ENCODE data around the gene CCDC71L. TPM values are rescaled to one million over a fixed set of nuclear protein-coding genes. Genes with fewer than 3 reads are reported as not detected.

The CCDC71L gene
- total RNA-seq, 1 donor from 2014 or later = 33.1 TPM

DNA sequence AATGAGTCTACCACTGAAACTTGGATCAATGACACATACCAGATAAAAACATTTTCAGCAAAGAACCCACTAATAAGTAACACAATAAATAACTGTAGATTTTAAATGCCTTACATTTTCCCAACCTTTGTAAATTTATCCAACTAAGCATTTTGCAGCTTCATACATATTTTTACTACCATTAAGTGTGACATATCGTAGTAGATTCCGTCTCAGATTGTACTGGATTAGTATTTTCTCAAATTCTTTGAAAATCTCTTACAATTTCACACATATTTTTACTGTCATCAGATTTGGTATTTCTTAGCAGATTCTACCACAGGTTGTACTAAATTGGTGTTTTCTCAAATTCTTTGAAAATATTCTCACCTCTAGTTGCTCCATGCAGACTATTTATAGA lies 26.0 kb downstream of the CCDC71L start:
- intact Hi-C loops (cut with micrococcal nuclease) = no loop called here
- Mint-ChIP-seq H3K4me1 (peaks cover 12% of the 10 kb centered on the region), H3K27ac (no peak overlapping the region), H3K4me3 (no peak overlapping the region), H3K9me3 (no peaks in the 10 kb centered on the region), H3K36me3 (ENCODE audit: low read depth) (no peaks in the 10 kb centered on the region), H3K27me3 (peaks cover 2% of the 10 kb centered on the region)
- TF ChIP-seq, protein P1, sequence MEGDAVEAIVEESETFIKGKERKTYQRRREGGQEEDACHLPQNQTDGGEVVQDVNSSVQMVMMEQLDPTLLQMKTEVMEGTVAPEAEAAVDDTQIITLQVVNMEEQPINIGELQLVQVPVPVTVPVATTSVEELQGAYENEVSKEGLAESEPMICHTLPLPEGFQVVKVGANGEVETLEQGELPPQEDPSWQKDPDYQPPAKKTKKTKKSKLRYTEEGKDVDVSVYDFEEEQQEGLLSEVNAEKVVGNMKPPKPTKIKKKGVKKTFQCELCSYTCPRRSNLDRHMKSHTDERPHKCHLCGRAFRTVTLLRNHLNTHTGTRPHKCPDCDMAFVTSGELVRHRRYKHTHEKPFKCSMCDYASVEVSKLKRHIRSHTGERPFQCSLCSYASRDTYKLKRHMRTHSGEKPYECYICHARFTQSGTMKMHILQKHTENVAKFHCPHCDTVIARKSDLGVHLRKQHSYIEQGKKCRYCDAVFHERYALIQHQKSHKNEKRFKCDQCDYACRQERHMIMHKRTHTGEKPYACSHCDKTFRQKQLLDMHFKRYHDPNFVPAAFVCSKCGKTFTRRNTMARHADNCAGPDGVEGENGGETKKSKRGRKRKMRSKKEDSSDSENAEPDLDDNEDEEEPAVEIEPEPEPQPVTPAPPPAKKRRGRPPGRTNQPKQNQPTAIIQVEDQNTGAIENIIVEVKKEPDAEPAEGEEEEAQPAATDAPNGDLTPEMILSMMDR (IDR thresholded peaks at IDR 0.05) = no peak
- CTCF ChIA-PET = interaction anchor here (0.7 kb wide), 1 partner anchor 151 kb away, joined by 4 read pairs; no protein-coding TSS in a partner anchor
- ATAC-seq (ENCODE audit: low read depth) (no peak), DNase-seq (no peak)
- POLR2A ChIA-PET = no interaction called here

DNA sequence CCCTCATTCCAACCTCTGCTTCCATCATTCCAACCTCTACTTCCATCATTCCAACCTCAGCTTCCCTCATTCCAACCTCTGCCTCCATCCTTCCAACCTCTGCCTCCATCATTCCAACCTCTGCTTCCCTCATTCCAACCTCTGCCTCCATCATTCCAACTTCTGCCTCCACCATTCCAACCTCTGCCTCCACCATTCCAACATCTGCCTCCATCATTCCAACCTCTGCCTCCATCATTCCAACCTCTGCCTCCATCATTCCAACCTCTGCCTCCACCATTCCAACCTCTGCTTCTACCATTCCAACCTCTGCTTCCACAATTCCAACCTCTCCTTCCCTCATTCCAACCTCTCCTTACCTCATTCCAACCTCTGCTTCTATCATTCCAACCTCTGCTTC lies 30.3 kb downstream of the CCDC71L start:
- POLR2A ChIA-PET = no interaction called here
- TF ChIP-seq, protein P1 (IDR thresholded peaks at IDR 0.05) = no peak
- ATAC-seq (ENCODE audit: low read depth) = no peak
- no peaks in the 10 kb centered on the region for H3K36me3 Mint-ChIP-seq (ENCODE audit: low read depth)
- peaks cover 2% of the 10 kb centered on the region for H3K27me3 Mint-ChIP-seq
- no peak for DNase-seq
- no peak overlapping the region for H3K4me3 Mint-ChIP-seq
- H3K27ac Mint-ChIP-seq = no peak overlapping the region
- H3K9me3 Mint-ChIP-seq = no peaks in the 10 kb centered on the region
- CTCF ChIA-PET = no interaction called here
- H3K4me1 Mint-ChIP-seq = no peaks in the 10 kb centered on the region
- intact Hi-C loops (cut with micrococcal nuclease) = no loop called here

DNA sequence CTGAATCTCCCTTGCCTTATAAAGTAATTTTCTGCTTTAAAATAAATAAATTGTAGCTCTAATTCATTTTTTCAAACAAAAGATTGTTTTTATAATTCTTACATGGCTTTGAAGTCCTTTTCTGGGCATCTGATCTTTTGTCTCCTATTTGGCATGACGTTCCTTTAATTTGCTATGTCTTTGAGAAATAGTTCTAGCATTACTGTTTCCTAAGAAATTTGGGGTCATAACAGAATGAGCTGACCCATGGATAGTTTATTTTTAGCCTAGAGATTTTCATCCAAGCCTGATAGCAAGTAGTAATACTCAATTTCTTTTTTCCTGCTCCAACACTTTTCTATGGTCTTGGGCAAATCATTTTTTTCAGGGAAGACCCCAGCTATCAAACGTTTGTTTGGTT lies 31.4 kb downstream of the CCDC71L start:
- TF ChIP-seq, protein P1 (IDR thresholded peaks at IDR 0.05) = no peak
- no peaks in the 10 kb centered on the region for H3K27me3 Mint-ChIP-seq
- no peaks in the 10 kb centered on the region for H3K4me1 Mint-ChIP-seq
- CTCF ChIA-PET = interaction anchor here (0.6 kb wide), 1 partner anchor 107 kb away, joined by 3 read pairs; no protein-coding TSS in a partner anchor
- DNase-seq (no peak), ATAC-seq (ENCODE audit: low read depth) (no peak)
- no peaks in the 10 kb centered on the region for H3K36me3 Mint-ChIP-seq (ENCODE audit: low read depth)
- H3K9me3 Mint-ChIP-seq = no peaks in the 10 kb centered on the region
- POLR2A ChIA-PET = no interaction called here
- intact Hi-C loops (cut with micrococcal nuclease) = no loop called here
- H3K4me3 Mint-ChIP-seq = no peak overlapping the region
- no peak overlapping the region for H3K27ac Mint-ChIP-seq

DNA sequence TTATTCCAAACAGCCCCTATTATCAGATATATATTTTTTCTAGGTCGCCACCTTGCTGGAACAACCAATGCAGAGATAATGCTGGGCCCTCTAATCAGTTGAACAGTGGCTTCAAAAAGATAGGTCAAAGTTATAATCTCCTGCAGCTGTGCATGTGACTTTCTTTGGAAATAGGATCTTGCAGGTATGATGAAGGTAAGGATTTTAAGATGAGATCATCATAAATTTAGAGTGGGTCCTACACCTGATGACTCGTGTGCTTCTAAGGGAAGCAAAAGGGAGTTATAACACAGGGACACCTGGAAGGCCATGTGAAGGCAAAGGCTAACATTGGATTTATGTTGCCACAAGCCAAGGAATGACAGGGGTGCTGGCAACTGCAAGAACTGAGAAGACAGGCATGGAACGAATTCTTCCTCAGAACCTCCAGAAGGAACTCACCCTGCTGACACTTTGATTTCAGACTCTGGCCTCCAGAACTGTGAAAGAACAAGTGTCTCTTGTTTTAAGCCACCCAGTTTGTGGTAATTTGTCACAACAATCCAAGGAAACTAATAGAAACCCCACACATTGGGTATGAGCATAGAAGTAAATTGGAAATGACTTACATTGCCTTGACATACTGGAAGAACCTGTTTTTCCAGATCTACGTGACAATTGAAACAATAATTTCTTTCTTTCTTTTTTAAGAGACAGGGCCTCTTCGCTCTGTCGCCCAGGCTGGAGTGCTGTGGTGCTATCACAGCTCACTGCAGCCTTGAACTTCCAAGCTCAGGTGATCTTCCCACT lies 34.4 kb downstream of the CCDC71L start:
- ChIA-PET POLR2A (interaction anchor here (0.7 kb wide), 1 partner anchor 82 kb away, joined by 3 read pairs; no protein-coding TSS in a partner anchor), CTCF (no interaction called here)
- DNase-seq (no peak), ATAC-seq (ENCODE audit: low read depth) (no peak)
- TF ChIP-seq, protein P1 (IDR thresholded peaks at IDR 0.05) = no peak
- H3K27me3 Mint-ChIP-seq = no peaks in the 10 kb centered on the region
- H3K36me3 Mint-ChIP-seq (ENCODE audit: low read depth) = no peaks in the 10 kb centered on the region
- no peak overlapping the region for H3K4me3 Mint-ChIP-seq
- intact Hi-C loops (cut with micrococcal nuclease) = no loop called here
- no peaks in the 10 kb centered on the region for H3K4me1 Mint-ChIP-seq
- no peak overlapping the region for H3K27ac Mint-ChIP-seq
- H3K9me3 Mint-ChIP-seq = peaks cover 4% of the 10 kb centered on the region

DNA sequence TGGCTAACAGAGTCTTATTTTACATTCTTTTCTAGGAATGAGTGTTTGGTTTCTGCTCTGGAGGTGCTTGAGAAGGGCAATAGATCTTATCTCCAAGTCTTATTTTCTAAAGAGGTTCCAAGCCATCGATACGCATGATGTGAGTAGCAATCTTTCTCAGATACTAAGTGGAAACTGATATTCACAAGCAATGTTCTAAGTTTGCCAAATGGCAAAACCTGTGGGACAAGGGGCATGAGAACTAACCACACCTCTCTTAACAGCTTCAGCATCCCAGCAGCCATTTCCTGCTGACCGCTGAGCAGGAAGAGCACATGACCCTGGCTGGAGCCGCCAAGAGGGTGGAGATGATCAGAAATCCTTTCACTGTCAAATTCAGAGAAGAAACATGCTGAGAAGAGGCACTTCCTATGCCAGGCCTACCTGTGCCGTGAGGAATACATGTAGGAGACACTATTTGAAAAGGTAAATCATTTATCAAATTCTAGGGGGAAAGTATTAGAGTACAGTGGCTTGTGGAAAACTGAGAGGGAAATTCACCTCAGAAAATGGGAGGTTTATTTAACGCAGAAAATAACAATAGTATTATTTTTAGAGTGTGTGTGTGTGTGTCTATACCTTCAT lies 35.2 kb downstream of the CCDC71L start:
- Mint-ChIP-seq H3K36me3 (ENCODE audit: low read depth) (no peaks in the 10 kb centered on the region), H3K27ac (no peak overlapping the region), H3K27me3 (no peaks in the 10 kb centered on the region), H3K4me3 (no peak overlapping the region), H3K9me3 (peaks cover 7% of the 10 kb centered on the region), H3K4me1 (no peaks in the 10 kb centered on the region)
- TF ChIP-seq, protein P1 (IDR thresholded peaks at IDR 0.05) = no peak
- POLR2A ChIA-PET = interaction anchor here (0.7 kb wide), 1 partner anchor 83 kb away, joined by 3 read pairs; no protein-coding TSS in a partner anchor
- intact Hi-C loops (cut with micrococcal nuclease) = no loop called here
- ATAC-seq (ENCODE audit: low read depth) = no peak
- CTCF ChIA-PET = no interaction called here
- no peak for DNase-seq
